Activated B cell treated with CpG ODN at 0.5 μM for 24 hours (primary cell): ENCODE measurements around the gene CHMP4B. TPM values are rescaled to one million over a fixed set of nuclear protein-coding genes. Genes with fewer than 3 reads are reported as not detected.

Experiments
- ATAC-seq: fragments of 200-7000 bp; cut with Tn5 transposase; one replicate; pipeline ENCODE4 v1.10.0; 2021; ENCODE audit warnings: low read depth, mild to moderate bottlenecking, moderate library complexity
- CTCF ChIA-PET: fragments of 350-600 bp; sonication (Branson Sonifier 250); formaldehyde crosslinking; loops from one replicate; lab custom pipeline; 2021; ENCODE audit warnings: antibody characterized with exemption; lab: Charles Lee
- POLR2A ChIA-PET: fragments of 350-600 bp; sonication (Branson Sonifier 250); formaldehyde crosslinking; loops from one replicate; lab custom pipeline; 2021; ENCODE audit warnings: antibody characterized with exemption; lab: Charles Lee
- DNase-seq: peaks from one replicate; pipeline ENCODE4 v3.0.0; 2022
- H3K27ac Mint-ChIP-seq: one replicate; pipeline ENCODE4 v1.8.0; 2020; ENCODE audit warnings: mixed read lengths
- H3K27me3 Mint-ChIP-seq: one replicate; pipeline ENCODE4 v1.8.0; 2021; ENCODE audit warnings: mixed read lengths
- H3K36me3 Mint-ChIP-seq: one replicate; pipeline ENCODE4 v1.8.0; 2021; ENCODE audit warnings: low read depth, mixed read lengths
- H3K4me1 Mint-ChIP-seq: one replicate; pipeline ENCODE4 v1.8.0; 2021; ENCODE audit warnings: mixed read lengths
- H3K4me3 Mint-ChIP-seq: one replicate; pipeline ENCODE4 v1.8.0; 2020; ENCODE audit warnings: mild to moderate bottlenecking, mixed read lengths
- H3K9me3 Mint-ChIP-seq: one replicate; pipeline ENCODE4 v1.8.0; 2020; ENCODE audit warnings: mixed read lengths
- CTCF ChIP-seq: fragments of 200-600 bp; IDR thresholded peaks from one replicate; pipeline ENCODE4 v1.8.0; 2022; ENCODE audit warnings: antibody characterized with exemption, mild to moderate bottlenecking
- intact Hi-C: fragments of 100-400 bp; cut with micrococcal nuclease; formaldehyde crosslinking; loops from one replicate; pipeline ENCODE4 v1.15.1; 2024
- total RNA-seq: library from RNA; stranded (reverse); gene quantifications from 2 replicates; pipeline ENCODE4 v1.2.3, GENCODE V29; 2022

CHMP4B gene
- total RNA-seq, 1 donor from 2014 or later: 116 TPM

GRCh38 chr20:33848391-33848790 is 37.2 kb downstream of the CHMP4B start:
- H3K27ac Mint-ChIP-seq: no peak overlapping the region
- DNase-seq (no peak), ATAC-seq (no peak)
- intact Hi-C loops: no loop called here
- H3K4me1 Mint-ChIP-seq: peaks cover 57% of the 10 kb centered on the region
- no peak for TF ChIP-seq CTCF
- H3K9me3 Mint-ChIP-seq: no peaks in the 10 kb centered on the region
- POLR2A ChIA-PET: no interaction called here
- no peaks in the 10 kb centered on the region for H3K27me3 Mint-ChIP-seq
- peaks cover 65% of the 10 kb centered on the region for H3K36me3 Mint-ChIP-seq
- H3K4me3 Mint-ChIP-seq: no peak overlapping the region
- CTCF ChIA-PET: no interaction called here

GRCh38 chr20:33850159-33850558 is 39.0 kb downstream of the CHMP4B start:
- Mint-ChIP-seq H3K27ac (no peak overlapping the region), H3K9me3 (no peaks in the 10 kb centered on the region), H3K4me1 (peaks cover 39% of the 10 kb centered on the region), H3K27me3 (no peaks in the 10 kb centered on the region), H3K36me3 (peaks cover 82% of the 10 kb centered on the region), H3K4me3 (no peak overlapping the region)
- ATAC-seq: no peak
- ChIA-PET CTCF (interaction anchor here (1.4 kb wide), 1 partner anchor 220 kb away, joined by 4 read pairs; no protein-coding TSS in a partner anchor), POLR2A (no interaction called here)
- DNase-seq: no peak
- TF ChIP-seq CTCF: no peak
- intact Hi-C loops: no loop called here

GRCh38 chr20:33851842-33852466 is 40.8 kb downstream of the CHMP4B start:
- DNase-seq (no peak), ATAC-seq (no peak)
- ChIA-PET POLR2A (no interaction called here), CTCF (no interaction called here)
- H3K9me3 Mint-ChIP-seq: no peaks in the 10 kb centered on the region
- peaks cover 22% of the 10 kb centered on the region for H3K4me1 Mint-ChIP-seq
- H3K36me3 Mint-ChIP-seq: peaks cover 89% of the 10 kb centered on the region
- intact Hi-C loops: no loop called here
- H3K27me3 Mint-ChIP-seq: no peaks in the 10 kb centered on the region
- TF ChIP-seq CTCF: no peak
- no peak overlapping the region for H3K4me3 Mint-ChIP-seq
- H3K27ac Mint-ChIP-seq: no peak overlapping the region

- H3K4me3 Mint-ChIP-seq: no peak overlapping the region
- H3K27ac Mint-ChIP-seq: peak overlapping the region; percentile 46
- ChIA-PET CTCF (no interaction called here), POLR2A (no interaction called here)
- no peaks in the 10 kb centered on the region for H3K9me3 Mint-ChIP-seq
- DNase-seq: no peak
- intact Hi-C loops: no loop called here
- no peak for ATAC-seq
- no peak for TF ChIP-seq CTCF
- H3K4me1 Mint-ChIP-seq: peaks cover 20% of the 10 kb centered on the region
- peaks cover 95% of the 10 kb centered on the region for H3K36me3 Mint-ChIP-seq
- H3K27me3 Mint-ChIP-seq: no peaks in the 10 kb centered on the region
Observed at GRCh38 chr20:33852626-33853506, 41.7 kb downstream of the CHMP4B start.

GRCh38 chr20:33853507-33853813 is 42.3 kb downstream of the CHMP4B start:
- Mint-ChIP-seq H3K27ac (peak overlapping the region; percentile 50), H3K27me3 (no peaks in the 10 kb centered on the region), H3K9me3 (no peaks in the 10 kb centered on the region), H3K36me3 (peaks cover 91% of the 10 kb centered on the region), H3K4me1 (peaks cover 26% of the 10 kb centered on the region), H3K4me3 (no peak overlapping the region)
- ATAC-seq (no peak), DNase-seq (no peak)
- no peak for TF ChIP-seq CTCF
- intact Hi-C loops: no loop called here
- ChIA-PET CTCF (no interaction called here), POLR2A (no interaction called here)
